HFFc6 (cell line): Measurements from ENCODE around the gene LTC4S. TPM values are rescaled to one million over a fixed set of nuclear protein-coding genes. Genes with fewer than 3 reads are reported as not detected.
A peak's percentile ranks its signal among the peaks of the same experiment; 100 is the strongest.

Experiments
- DNase-seq: peaks from one replicate; pipeline ENCODE4 v3.0.0-alpha.2; 2018
- H3K27ac Mint-ChIP-seq: 2 replicates; pipeline ENCODE4 v1.8.0; 2020; ENCODE audit warnings: mild to moderate bottlenecking, mixed read lengths
- H3K27me3 Mint-ChIP-seq: 2 replicates; pipeline ENCODE4 v1.8.0; 2021; ENCODE audit warnings: mild to moderate bottlenecking, moderate library complexity, mixed read lengths; ENCODE audit not compliant: insufficient read depth
- H3K36me3 Mint-ChIP-seq: 2 replicates; pipeline ENCODE4 v1.8.0; 2021; ENCODE audit warnings: low read depth, mixed read lengths
- H3K4me1 Mint-ChIP-seq: 2 replicates; pipeline ENCODE4 v1.8.0; 2020; ENCODE audit warnings: low read depth, mixed read lengths
- H3K4me3 Mint-ChIP-seq: 2 replicates; pipeline ENCODE4 v1.8.0; 2020; ENCODE audit warnings: mild to moderate bottlenecking, moderate library complexity, mixed read lengths
- H3K9me3 Mint-ChIP-seq: 2 replicates; pipeline ENCODE4 v1.8.0; 2020; ENCODE audit warnings: mild to moderate bottlenecking, mixed read lengths
- CTCF ChIP-seq: fragments of 200-600 bp; sonication (generic); IDR thresholded peaks from 2 replicates; pipeline ENCODE4 v1.5.0; 2021; ENCODE audit warnings: antibody characterized with exemption, mild to moderate bottlenecking
- total RNA-seq, 6 experiments: library from RNA; stranded (reverse); fragmentation: NEBNext Ultra II Directional; extraction: Animal tissue kit (Norgen Biotek cat#: 25700); gene quantifications; 2 replicates in 1 of 6; 3 replicates in 5 of 6; pipeline ENCODE4 v1.2.3, GENCODE V29; 2021

The LTC4S gene
- total RNA-seq, 6 experiments from 2014 or later, result not detected

GRCh38 chr5:179820127-179820482 is 26.3 kb downstream of the LTC4S start:
- DNase-seq, result no peak
- H3K27ac Mint-ChIP-seq, result peak overlapping the region; percentile 90
- H3K4me3 Mint-ChIP-seq, result peak overlapping the region; percentile 72
- TF ChIP-seq CTCF, result no peak
- peaks cover 44% of the 10 kb centered on the region for H3K4me1 Mint-ChIP-seq
- no peaks in the 10 kb centered on the region; the same call in 1 of the 2 replicates for H3K9me3 Mint-ChIP-seq
- peaks cover 5% of the 10 kb centered on the region; the same call in 1 of the 2 replicates for H3K27me3 Mint-ChIP-seq
- peaks cover 14% of the 10 kb centered on the region for H3K36me3 Mint-ChIP-seq

- H3K4me3 Mint-ChIP-seq, result peak within 1 kb of the TSS; percentile 92
- no peaks in the 10 kb centered on the region; the same call in 1 of the 2 replicates for H3K9me3 Mint-ChIP-seq
- H3K36me3 Mint-ChIP-seq, result peaks cover 19% of the 10 kb centered on the region
- peak; percentile 47; the same call in 1 of the 2 replicates for TF ChIP-seq CTCF
- peaks cover 44% of the 10 kb centered on the region for H3K4me1 Mint-ChIP-seq
- H3K27me3 Mint-ChIP-seq, result peaks cover 5% of the 10 kb centered on the region; the same call in 1 of the 2 replicates
- peak within 1 kb of the TSS; percentile 91 for H3K27ac Mint-ChIP-seq
- DNase-seq, result peak; percentile 57
Measured at GRCh38 chr5:179820483-179821297, 26.9 kb downstream of the LTC4S start, which contains the start of gene SQSTM1. Gene SQSTM1, plus strand, starts transcription at chr5:179820905. Its CDS starts 32 bp downstream, at chr5:179820937.

- TF ChIP-seq CTCF, result peak; percentile 42; the same call in 1 of the 2 replicates
- peaks cover 44% of the 10 kb centered on the region for H3K4me1 Mint-ChIP-seq
- peaks cover 25% of the 10 kb centered on the region for H3K36me3 Mint-ChIP-seq
- peak overlapping the region; percentile 92 for H3K4me3 Mint-ChIP-seq
- peak overlapping the region; percentile 91 for H3K27ac Mint-ChIP-seq
- DNase-seq, result peak; percentile 92
- H3K27me3 Mint-ChIP-seq, result peaks cover 5% of the 10 kb centered on the region; the same call in 1 of the 2 replicates
- no peaks in the 10 kb centered on the region; the same call in 1 of the 2 replicates for H3K9me3 Mint-ChIP-seq
Measured at GRCh38 chr5:179821298-179822058, 27.7 kb downstream of the LTC4S start.

GRCh38 chr5:179822059-179822432 is 28.3 kb downstream of the LTC4S start:
- H3K27ac Mint-ChIP-seq, result peak overlapping the region; percentile 91
- H3K4me3 Mint-ChIP-seq, result peak overlapping the region; percentile 92
- H3K4me1 Mint-ChIP-seq, result peaks cover 50% of the 10 kb centered on the region
- no peaks in the 10 kb centered on the region; the same call in 1 of the 2 replicates for H3K9me3 Mint-ChIP-seq
- DNase-seq, result no peak
- no peak for TF ChIP-seq CTCF
- peaks cover 30% of the 10 kb centered on the region for H3K36me3 Mint-ChIP-seq
- peaks cover 5% of the 10 kb centered on the region; the same call in 1 of the 2 replicates for H3K27me3 Mint-ChIP-seq

- no peak for DNase-seq
- H3K4me1 Mint-ChIP-seq, result peaks cover 54% of the 10 kb centered on the region
- no peak for TF ChIP-seq CTCF
- 0 out of 2 replicates have a peak overlapping the region, but pooled peaks have one; percentile 18 for H3K27ac Mint-ChIP-seq
- no peaks in the 10 kb centered on the region; the same call in 1 of the 2 replicates for H3K9me3 Mint-ChIP-seq
- H3K36me3 Mint-ChIP-seq, result peaks cover 34% of the 10 kb centered on the region
- H3K27me3 Mint-ChIP-seq, result peaks cover 6% of the 10 kb centered on the region
- peak overlapping the region; percentile 92 for H3K4me3 Mint-ChIP-seq
Measured at GRCh38 chr5:179822444-179822990, 28.7 kb downstream of the LTC4S start.
